Measurements from ENCODE around the gene HIRA.

The HIRA gene

GRCh38 chr22:19472233-19472632, 40.7 kb upstream of the HIRA start:
- H3K36me3 ChIP-seq (ENCODE audit: insufficient read depth, low read length) = peaks cover 67% of the 10 kb centered on the region
- no peak overlapping the region for H3K9ac ChIP-seq (ENCODE audit: low read length)
- no peak overlapping the region for H3K4me3 ChIP-seq (ENCODE audit: low read depth in 1 of 2, low read length in 2 of 2)
- H3K27ac ChIP-seq (ENCODE audit: low read depth, low read length) = no peak overlapping the region
- no peaks in the 10 kb centered on the region for H3K9me3 ChIP-seq (ENCODE audit: low read length)
- H3K27me3 ChIP-seq (ENCODE audit: control insufficient read depth in 1 of 2, insufficient read depth in 2 of 2, low read length in 2 of 2) = no peaks in the 10 kb centered on the region
- peaks cover 11% of the 10 kb centered on the region for H3K4me1 ChIP-seq (ENCODE audit: insufficient read depth, low read length)

GRCh38 chr22:19471572-19471971, 40.0 kb upstream of the HIRA start:
- Histone ChIP-seq H3K36me3 (ENCODE audit: insufficient read depth, low read length) (peaks cover 73% of the 10 kb centered on the region), H3K4me1 (ENCODE audit: insufficient read depth, low read length) (peaks cover 8% of the 10 kb centered on the region), H3K4me3 (ENCODE audit: low read depth in 1 of 2, low read length in 2 of 2) (no peak overlapping the region), H3K9me3 (ENCODE audit: low read length) (no peaks in the 10 kb centered on the region), H3K27me3 (ENCODE audit: control insufficient read depth in 1 of 2, insufficient read depth in 2 of 2, low read length in 2 of 2) (no peaks in the 10 kb centered on the region), H3K9ac (ENCODE audit: low read length) (no peak overlapping the region), H3K27ac (ENCODE audit: low read depth, low read length) (no peak overlapping the region)

- peaks cover 86% of the 10 kb centered on the region for H3K36me3 ChIP-seq (ENCODE audit: insufficient read depth, low read length)
- H3K9ac ChIP-seq (ENCODE audit: low read length) = no peak overlapping the region
- no peaks in the 10 kb centered on the region for H3K4me1 ChIP-seq (ENCODE audit: insufficient read depth, low read length)
- H3K9me3 ChIP-seq (ENCODE audit: low read length) = no peaks in the 10 kb centered on the region
- no peaks in the 10 kb centered on the region for H3K27me3 ChIP-seq (ENCODE audit: control insufficient read depth in 1 of 2, insufficient read depth in 2 of 2, low read length in 2 of 2)
- H3K27ac ChIP-seq (ENCODE audit: low read depth, low read length) = no peak overlapping the region
- H3K4me3 ChIP-seq (ENCODE audit: low read depth in 1 of 2, low read length in 2 of 2) = no peak overlapping the region
Observed at GRCh38 chr22:19470010-19470409, 38.5 kb upstream of the HIRA start.

- Histone ChIP-seq H3K4me1 (ENCODE audit: insufficient read depth, low read length) (no peaks in the 10 kb centered on the region), H3K9me3 (ENCODE audit: low read length) (no peaks in the 10 kb centered on the region), H3K27me3 (ENCODE audit: control insufficient read depth in 1 of 2, insufficient read depth in 2 of 2, low read length in 2 of 2) (no peaks in the 10 kb centered on the region), H3K4me3 (ENCODE audit: low read depth in 1 of 2, low read length in 2 of 2) (no peak overlapping the region), H3K27ac (ENCODE audit: low read depth, low read length) (no peak overlapping the region), H3K36me3 (ENCODE audit: insufficient read depth, low read length) (peaks cover 86% of the 10 kb centered on the region), H3K9ac (ENCODE audit: low read length) (no peak overlapping the region)
Observed at GRCh38 chr22:19469421-19469820, 37.9 kb upstream of the HIRA start.

GRCh38 chr22:19467912-19468311, 36.4 kb upstream of the HIRA start:
- no peaks in the 10 kb centered on the region for H3K27me3 ChIP-seq (ENCODE audit: control insufficient read depth in 1 of 2, insufficient read depth in 2 of 2, low read length in 2 of 2)
- H3K9me3 ChIP-seq (ENCODE audit: low read length) = no peaks in the 10 kb centered on the region
- no peak overlapping the region for H3K27ac ChIP-seq (ENCODE audit: low read depth, low read length)
- H3K4me3 ChIP-seq (ENCODE audit: low read depth in 1 of 2, low read length in 2 of 2) = no peak overlapping the region
- H3K4me1 ChIP-seq (ENCODE audit: insufficient read depth, low read length) = no peaks in the 10 kb centered on the region
- peaks cover 79% of the 10 kb centered on the region for H3K36me3 ChIP-seq (ENCODE audit: insufficient read depth, low read length)
- no peak overlapping the region for H3K9ac ChIP-seq (ENCODE audit: low read length)

GRCh38 chr22:19466848-19467752, 35.6 kb upstream of the HIRA start:
- H3K27ac ChIP-seq (ENCODE audit: low read depth, low read length) = no peak overlapping the region
- no peaks in the 10 kb centered on the region for H3K27me3 ChIP-seq (ENCODE audit: control insufficient read depth in 1 of 2, insufficient read depth in 2 of 2, low read length in 2 of 2)
- H3K4me1 ChIP-seq (ENCODE audit: insufficient read depth, low read length) = no peaks in the 10 kb centered on the region
- no peak overlapping the region for H3K4me3 ChIP-seq (ENCODE audit: low read depth in 1 of 2, low read length in 2 of 2)
- H3K9ac ChIP-seq (ENCODE audit: low read length) = no peak overlapping the region
- no peaks in the 10 kb centered on the region for H3K9me3 ChIP-seq (ENCODE audit: low read length)
- H3K36me3 ChIP-seq (ENCODE audit: insufficient read depth, low read length) = peaks cover 72% of the 10 kb centered on the region

- Histone ChIP-seq H3K9me3 (ENCODE audit: low read length) (no peaks in the 10 kb centered on the region), H3K27ac (ENCODE audit: low read depth, low read length) (no peak overlapping the region), H3K4me3 (ENCODE audit: low read depth in 1 of 2, low read length in 2 of 2) (no peak overlapping the region), H3K27me3 (ENCODE audit: control insufficient read depth in 1 of 2, insufficient read depth in 2 of 2, low read length in 2 of 2) (no peaks in the 10 kb centered on the region), H3K9ac (ENCODE audit: low read length) (no peak overlapping the region), H3K36me3 (ENCODE audit: insufficient read depth, low read length) (peaks cover 67% of the 10 kb centered on the region), H3K4me1 (ENCODE audit: insufficient read depth, low read length) (no peaks in the 10 kb centered on the region)
Observed at GRCh38 chr22:19466126-19466716, 34.7 kb upstream of the HIRA start.

GRCh38 chr22:19464975-19465374, 33.4 kb upstream of the HIRA start:
- H3K27ac ChIP-seq (ENCODE audit: low read depth, low read length) = no peak overlapping the region
- H3K27me3 ChIP-seq (ENCODE audit: control insufficient read depth in 1 of 2, insufficient read depth in 2 of 2, low read length in 2 of 2) = no peaks in the 10 kb centered on the region
- no peak overlapping the region for H3K4me3 ChIP-seq (ENCODE audit: low read depth in 1 of 2, low read length in 2 of 2)
- H3K9me3 ChIP-seq (ENCODE audit: low read length) = no peaks in the 10 kb centered on the region
- no peaks in the 10 kb centered on the region for H3K4me1 ChIP-seq (ENCODE audit: insufficient read depth, low read length)
- no peak overlapping the region for H3K9ac ChIP-seq (ENCODE audit: low read length)
- peaks cover 55% of the 10 kb centered on the region for H3K36me3 ChIP-seq (ENCODE audit: insufficient read depth, low read length)

GRCh38 chr22:19464546-19464945, 33.0 kb upstream of the HIRA start:
- H3K9ac ChIP-seq (ENCODE audit: low read length) = no peak overlapping the region
- H3K36me3 ChIP-seq (ENCODE audit: insufficient read depth, low read length) = peaks cover 51% of the 10 kb centered on the region
- no peaks in the 10 kb centered on the region for H3K9me3 ChIP-seq (ENCODE audit: low read length)
- no peak overlapping the region for H3K4me3 ChIP-seq (ENCODE audit: low read depth in 1 of 2, low read length in 2 of 2)
- H3K27ac ChIP-seq (ENCODE audit: low read depth, low read length) = no peak overlapping the region
- H3K27me3 ChIP-seq (ENCODE audit: control insufficient read depth in 1 of 2, insufficient read depth in 2 of 2, low read length in 2 of 2) = no peaks in the 10 kb centered on the region
- H3K4me1 ChIP-seq (ENCODE audit: insufficient read depth, low read length) = no peaks in the 10 kb centered on the region

GRCh38 chr22:19463491-19464469, 32.2 kb upstream of the HIRA start:
- H3K9ac ChIP-seq (ENCODE audit: low read length) = no peak overlapping the region
- no peaks in the 10 kb centered on the region for H3K27me3 ChIP-seq (ENCODE audit: control insufficient read depth in 1 of 2, insufficient read depth in 2 of 2, low read length in 2 of 2)
- H3K4me3 ChIP-seq (ENCODE audit: low read depth in 1 of 2, low read length in 2 of 2) = no peak overlapping the region
- no peak overlapping the region for H3K27ac ChIP-seq (ENCODE audit: low read depth, low read length)
- H3K36me3 ChIP-seq (ENCODE audit: insufficient read depth, low read length) = peaks cover 43% of the 10 kb centered on the region
- no peaks in the 10 kb centered on the region for H3K4me1 ChIP-seq (ENCODE audit: insufficient read depth, low read length)
- no peaks in the 10 kb centered on the region for H3K9me3 ChIP-seq (ENCODE audit: low read length)

- peaks cover 39% of the 10 kb centered on the region for H3K36me3 ChIP-seq (ENCODE audit: insufficient read depth, low read length)
Observed at GRCh38 chr22:19463008-19463407, 31.5 kb upstream of the HIRA start.

More at GRCh38 chr22:19463008-19463407, 31.5 kb upstream of the HIRA start:
- no peaks in the 10 kb centered on the region for H3K4me1 ChIP-seq (ENCODE audit: insufficient read depth, low read length)
- H3K27me3 ChIP-seq (ENCODE audit: control insufficient read depth in 1 of 2, insufficient read depth in 2 of 2, low read length in 2 of 2) = no peaks in the 10 kb centered on the region
- H3K9me3 ChIP-seq (ENCODE audit: low read length) = no peaks in the 10 kb centered on the region
- no peak overlapping the region for H3K27ac ChIP-seq (ENCODE audit: low read depth, low read length)
- H3K9ac ChIP-seq (ENCODE audit: low read length) = no peak overlapping the region
- H3K4me3 ChIP-seq (ENCODE audit: low read depth in 1 of 2, low read length in 2 of 2) = no peak overlapping the region

Data from muscle layer of colon (tissue), 2 donors.